Measurements from ENCODE around the gene CDC42EP5. TPM values are rescaled to one million over a fixed set of nuclear protein-coding genes. Genes with fewer than 3 reads are reported as not detected.
"Not testable (repeated sequence)": the region's sequence is repeated elsewhere in the genome, so short reads cannot be mapped to it uniquely, and the experiment has no call there.

CDC42EP5 gene
- total RNA-seq, 3 donors from 2014 or later (not counting 1 experiment from before 2014, with no cell fraction given), result not detected

DNA sequence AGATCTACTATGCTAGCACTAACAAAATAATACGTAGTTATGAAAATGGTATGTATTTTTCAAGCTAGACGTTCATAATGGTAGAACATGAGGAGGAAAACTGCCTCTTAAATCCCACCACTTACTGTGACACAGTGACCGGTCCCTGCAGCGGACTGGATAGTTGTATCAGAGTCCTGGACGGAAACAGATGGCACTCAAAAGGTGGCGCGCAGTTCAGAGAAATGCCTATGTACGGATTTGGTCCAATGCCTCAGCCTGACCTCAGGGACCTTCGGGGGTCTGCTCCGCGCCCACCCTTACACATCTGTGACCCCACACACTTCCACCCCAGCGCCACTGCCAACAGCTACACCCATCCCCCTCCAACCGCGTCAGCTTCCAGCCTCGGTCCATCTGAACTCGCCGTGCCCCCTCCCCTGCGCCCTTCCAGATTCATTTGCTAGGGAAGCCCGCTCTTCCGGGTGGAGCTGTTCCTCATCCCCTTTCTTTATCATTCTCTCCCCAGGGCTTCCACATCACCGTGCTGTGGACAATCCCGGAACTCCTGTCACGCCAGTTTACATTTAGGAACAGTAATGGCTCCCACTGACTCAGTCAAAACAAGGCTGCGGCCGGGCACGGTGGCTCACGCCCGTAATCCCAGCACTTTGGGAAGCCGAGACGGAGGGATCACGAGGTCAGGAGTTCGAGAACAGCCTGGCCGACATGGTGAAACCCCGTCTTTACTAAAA lies 24.9 kb downstream of the CDC42EP5 start:
- ATAC-seq, result peak; percentile 10 to 24 (median 15)
- Histone ChIP-seq H3K9me3 (ENCODE audit: control insufficient read depth, insufficient read depth, low read length) (no peaks in the 10 kb centered on the region), H3K4me1 (ENCODE audit: control insufficient read depth, insufficient read depth, low read length) (peaks cover 30% of the 10 kb centered on the region), H3K4me3 (ENCODE audit: low read length) (peak overlapping the region; percentile 89), H3K36me3 (ENCODE audit: control insufficient read depth, insufficient read depth, low read length) (peaks cover 28% of the 10 kb centered on the region), H3K27me3 (ENCODE audit: control insufficient read depth, insufficient read depth, low read length) (no peaks in the 10 kb centered on the region), H3K27ac (ENCODE audit: low read length) (peak overlapping the region; percentile 96)
- Mint-ChIP-seq H3K4me1 (peaks cover 46 to 55% of the 10 kb centered on the region in 2 donors), H3K36me3 (no peaks in the 10 kb centered on the region), H3K9me3 (no peaks in the 10 kb centered on the region), H3K4me3 (peak overlapping the region; percentile 97), H3K27me3 (ENCODE audit: low read depth in 2 of 2) (no peaks in the 10 kb centered on the region), H3K27ac (peak overlapping the region; percentile 100)
- under 1% methylated on average over 33 of the region's 34 CpGs for WGBS (ENCODE audit: insufficient coverage)
- TF ChIP-seq, protein P1, sequence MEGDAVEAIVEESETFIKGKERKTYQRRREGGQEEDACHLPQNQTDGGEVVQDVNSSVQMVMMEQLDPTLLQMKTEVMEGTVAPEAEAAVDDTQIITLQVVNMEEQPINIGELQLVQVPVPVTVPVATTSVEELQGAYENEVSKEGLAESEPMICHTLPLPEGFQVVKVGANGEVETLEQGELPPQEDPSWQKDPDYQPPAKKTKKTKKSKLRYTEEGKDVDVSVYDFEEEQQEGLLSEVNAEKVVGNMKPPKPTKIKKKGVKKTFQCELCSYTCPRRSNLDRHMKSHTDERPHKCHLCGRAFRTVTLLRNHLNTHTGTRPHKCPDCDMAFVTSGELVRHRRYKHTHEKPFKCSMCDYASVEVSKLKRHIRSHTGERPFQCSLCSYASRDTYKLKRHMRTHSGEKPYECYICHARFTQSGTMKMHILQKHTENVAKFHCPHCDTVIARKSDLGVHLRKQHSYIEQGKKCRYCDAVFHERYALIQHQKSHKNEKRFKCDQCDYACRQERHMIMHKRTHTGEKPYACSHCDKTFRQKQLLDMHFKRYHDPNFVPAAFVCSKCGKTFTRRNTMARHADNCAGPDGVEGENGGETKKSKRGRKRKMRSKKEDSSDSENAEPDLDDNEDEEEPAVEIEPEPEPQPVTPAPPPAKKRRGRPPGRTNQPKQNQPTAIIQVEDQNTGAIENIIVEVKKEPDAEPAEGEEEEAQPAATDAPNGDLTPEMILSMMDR (IDR thresholded peaks at IDR 0.05), result no peak
- DNase-seq, result peak; percentile 54 to 66
- intact Hi-C loops (cut with micrococcal nuclease), result no loop called here

DNA sequence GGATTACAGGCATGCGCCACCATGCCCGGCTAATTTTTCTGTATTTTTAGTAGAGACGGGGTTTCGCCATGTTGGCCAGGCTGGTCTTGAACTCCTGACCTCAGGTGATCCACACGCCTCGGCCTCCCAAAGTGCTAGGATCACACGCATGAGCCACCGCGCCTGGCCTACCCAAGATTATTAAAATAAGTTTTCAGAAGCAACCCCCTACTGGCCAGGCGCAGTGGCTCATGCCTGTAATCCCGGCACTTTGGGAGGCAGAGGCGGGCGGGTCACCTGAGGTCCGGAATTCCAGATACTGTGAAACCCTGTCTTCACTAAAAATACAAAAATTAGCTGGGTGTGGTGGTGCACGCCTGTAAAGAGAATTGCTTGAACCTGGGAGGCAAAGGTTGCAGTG lies 26.7 kb downstream of the CDC42EP5 start:
- peaks cover 40 to 45% of the 10 kb centered on the region in 2 donors for H3K4me1 Mint-ChIP-seq
- DNase-seq; H3K9me3 ChIP-seq (ENCODE audit: control insufficient read depth, insufficient read depth, low read length); H3K27me3 ChIP-seq (ENCODE audit: control insufficient read depth, insufficient read depth, low read length); H3K4me3 ChIP-seq (ENCODE audit: low read length); H3K36me3 ChIP-seq (ENCODE audit: control insufficient read depth, insufficient read depth, low read length); ATAC-seq; H3K4me3 Mint-ChIP-seq; H3K36me3 Mint-ChIP-seq; H3K27me3 Mint-ChIP-seq (ENCODE audit: low read depth in 2 of 2); H3K9me3 Mint-ChIP-seq; H3K27ac ChIP-seq (ENCODE audit: low read length); intact Hi-C loops (cut with micrococcal nuclease): not testable (repeated sequence)
- H3K4me1 ChIP-seq (ENCODE audit: control insufficient read depth, insufficient read depth, low read length), result peaks cover 29% of the 10 kb centered on the region
- 98% methylated on average over 15 of the region's 15 CpGs for WGBS (ENCODE audit: insufficient coverage)
- H3K27ac Mint-ChIP-seq, result peak overlapping the region in 1 of 2 donors; percentile 100

- Mint-ChIP-seq H3K4me1 (peaks cover 24 to 29% of the 10 kb centered on the region in 2 donors), H3K27ac (peak overlapping the region in 1 of 2 donors; percentile 11), H3K27me3 (ENCODE audit: low read depth in 2 of 2) (no peaks in the 10 kb centered on the region), H3K36me3 (no peaks in the 10 kb centered on the region), H3K4me3 (no peak overlapping the region), H3K9me3 (no peaks in the 10 kb centered on the region)
- ATAC-seq (no peak), DNase-seq (no peak)
- WGBS (ENCODE audit: insufficient coverage), result 91% methylated on average over 7 of the region's 7 CpGs
- Histone ChIP-seq H3K4me1 (ENCODE audit: control insufficient read depth, insufficient read depth, low read length) (peaks cover 13% of the 10 kb centered on the region), H3K4me3 (ENCODE audit: low read length) (no peak overlapping the region), H3K9me3 (ENCODE audit: control insufficient read depth, insufficient read depth, low read length) (no peaks in the 10 kb centered on the region), H3K27me3 (ENCODE audit: control insufficient read depth, insufficient read depth, low read length) (no peaks in the 10 kb centered on the region), H3K27ac (ENCODE audit: low read length) (no peak overlapping the region), H3K36me3 (ENCODE audit: control insufficient read depth, insufficient read depth, low read length) (peaks cover 9% of the 10 kb centered on the region)
- TF ChIP-seq, protein P1 (IDR thresholded peaks at IDR 0.05), result no peak
- intact Hi-C loops (cut with micrococcal nuclease), result no loop called here
These were observed 28.4 kb downstream of the CDC42EP5 start for GRCh38 chr19:54444737-54445136.

DNA sequence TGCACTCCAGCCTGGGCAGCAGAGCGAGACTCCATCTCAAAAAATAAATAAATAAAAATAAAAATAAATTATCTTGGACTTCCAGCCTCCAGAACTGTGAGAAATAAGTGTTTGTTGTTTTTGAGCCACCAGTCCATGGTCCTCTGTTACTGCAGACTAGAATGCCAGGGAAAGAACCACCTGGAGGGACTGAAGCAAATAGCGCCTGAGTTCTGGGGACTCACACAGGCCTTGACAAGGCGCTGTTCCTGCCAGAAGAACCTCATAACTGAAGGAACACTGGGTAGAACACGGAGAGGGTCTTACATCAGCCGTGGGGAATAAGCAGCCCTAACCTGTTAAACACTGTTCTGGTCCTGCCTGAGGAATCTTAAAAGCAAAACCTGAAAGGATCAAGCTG lies 32.5 kb downstream of the CDC42EP5 start:
- no peaks in the 10 kb centered on the region for H3K9me3 Mint-ChIP-seq
- Histone ChIP-seq H3K4me1 (ENCODE audit: control insufficient read depth, insufficient read depth, low read length) (no peaks in the 10 kb centered on the region), H3K27ac (ENCODE audit: low read length) (no peak overlapping the region), H3K27me3 (ENCODE audit: control insufficient read depth, insufficient read depth, low read length) (no peaks in the 10 kb centered on the region), H3K36me3 (ENCODE audit: control insufficient read depth, insufficient read depth, low read length) (peaks cover 8% of the 10 kb centered on the region), H3K9me3 (ENCODE audit: control insufficient read depth, insufficient read depth, low read length) (no peaks in the 10 kb centered on the region), H3K4me3 (ENCODE audit: low read length) (no peak overlapping the region)
- ATAC-seq (no peak), DNase-seq (no peak)
- intact Hi-C loops (cut with micrococcal nuclease), result no loop called here
- no peaks in the 10 kb centered on the region for H3K27me3 Mint-ChIP-seq (ENCODE audit: low read depth in 2 of 2)
- TF ChIP-seq, protein P1 (IDR thresholded peaks at IDR 0.05), result no peak
- WGBS (ENCODE audit: insufficient coverage), result 96% methylated on average over 4 of the region's 5 CpGs
- peaks cover 0 to 9% of the 10 kb centered on the region in 2 donors for H3K4me1 Mint-ChIP-seq
- H3K36me3 Mint-ChIP-seq, result no peaks in the 10 kb centered on the region
- H3K4me3 Mint-ChIP-seq, result no peak overlapping the region
- H3K27ac Mint-ChIP-seq, result no peak overlapping the region
